ENCODE measurements around the gene IFITM1.
A peak's percentile ranks its signal among the peaks of the same experiment; 100 is the strongest.

IFITM1 gene

GRCh38 chr11:278001-278951 lies 35.6 kb upstream of the IFITM1 start, which contains the start of gene NLRP6:
Gene NLRP6, plus strand, starts transcription at chr11:278407. Its CDS starts 163 bp downstream, at chr11:278570.
- Histone ChIP-seq H3K4me1 (ENCODE audit: control insufficient read depth, insufficient read depth, low read length) (peaks cover 3% of the 10 kb centered on the region), H3K9ac (ENCODE audit: low read depth, low read length) (no peak within 1 kb of the TSS), H3K4me3 (ENCODE audit: low read depth, low read length) (peak within 1 kb of the TSS; percentile 39), H3K9me3 (ENCODE audit: control insufficient read depth, insufficient read depth, low read length) (no peaks in the 10 kb centered on the region), H3K36me3 (ENCODE audit: control insufficient read depth, insufficient read depth, low read length) (no peaks in the 10 kb centered on the region), H3K27me3 (ENCODE audit: control insufficient read depth, insufficient read depth, low read length) (peaks cover 51% of the 10 kb centered on the region)

GRCh38 chr11:279040-279965 lies 34.5 kb upstream of the IFITM1 start:
- no peaks in the 10 kb centered on the region for H3K9me3 ChIP-seq (ENCODE audit: control insufficient read depth, insufficient read depth, low read length)
- no peaks in the 10 kb centered on the region for H3K36me3 ChIP-seq (ENCODE audit: control insufficient read depth, insufficient read depth, low read length)
- peak overlapping the region; percentile 39 for H3K4me3 ChIP-seq (ENCODE audit: low read depth, low read length)
- peaks cover 51% of the 10 kb centered on the region for H3K27me3 ChIP-seq (ENCODE audit: control insufficient read depth, insufficient read depth, low read length)
- no peak overlapping the region for H3K9ac ChIP-seq (ENCODE audit: low read depth, low read length)
- H3K4me1 ChIP-seq (ENCODE audit: control insufficient read depth, insufficient read depth, low read length) = peaks cover 3% of the 10 kb centered on the region

- Histone ChIP-seq H3K36me3 (ENCODE audit: control insufficient read depth, insufficient read depth, low read length) (no peaks in the 10 kb centered on the region), H3K4me1 (ENCODE audit: control insufficient read depth, insufficient read depth, low read length) (peaks cover under 1% of the 10 kb centered on the region), H3K9ac (ENCODE audit: low read depth, low read length) (no peak overlapping the region), H3K4me3 (ENCODE audit: low read depth, low read length) (peak overlapping the region; percentile 39), H3K9me3 (ENCODE audit: control insufficient read depth, insufficient read depth, low read length) (no peaks in the 10 kb centered on the region), H3K27me3 (ENCODE audit: control insufficient read depth, insufficient read depth, low read length) (peaks cover 51% of the 10 kb centered on the region)
Measured at GRCh38 chr11:279966-280705, 33.7 kb upstream of the IFITM1 start.

GRCh38 chr11:280706-281485 lies 32.9 kb upstream of the IFITM1 start:
- Histone ChIP-seq H3K4me1 (ENCODE audit: control insufficient read depth, insufficient read depth, low read length) (no peaks in the 10 kb centered on the region), H3K36me3 (ENCODE audit: control insufficient read depth, insufficient read depth, low read length) (no peaks in the 10 kb centered on the region), H3K27me3 (ENCODE audit: control insufficient read depth, insufficient read depth, low read length) (peaks cover 51% of the 10 kb centered on the region), H3K4me3 (ENCODE audit: low read depth, low read length) (peak overlapping the region; percentile 13), H3K9me3 (ENCODE audit: control insufficient read depth, insufficient read depth, low read length) (no peaks in the 10 kb centered on the region), H3K9ac (ENCODE audit: low read depth, low read length) (no peak overlapping the region)

GRCh38 chr11:281486-282161 lies 32.2 kb upstream of the IFITM1 start:
- Histone ChIP-seq H3K4me1 (ENCODE audit: control insufficient read depth, insufficient read depth, low read length) (no peaks in the 10 kb centered on the region), H3K36me3 (ENCODE audit: control insufficient read depth, insufficient read depth, low read length) (no peaks in the 10 kb centered on the region), H3K27me3 (ENCODE audit: control insufficient read depth, insufficient read depth, low read length) (peaks cover 51% of the 10 kb centered on the region)

GRCh38 chr11:282171-282570 lies 31.7 kb upstream of the IFITM1 start:
- H3K9ac ChIP-seq (ENCODE audit: low read depth, low read length) = no peak overlapping the region
- no peak overlapping the region for H3K4me3 ChIP-seq (ENCODE audit: low read depth, low read length)
- H3K4me1 ChIP-seq (ENCODE audit: control insufficient read depth, insufficient read depth, low read length) = no peaks in the 10 kb centered on the region
- no peaks in the 10 kb centered on the region for H3K9me3 ChIP-seq (ENCODE audit: control insufficient read depth, insufficient read depth, low read length)
- H3K27me3 ChIP-seq (ENCODE audit: control insufficient read depth, insufficient read depth, low read length) = peaks cover 54% of the 10 kb centered on the region
- H3K36me3 ChIP-seq (ENCODE audit: control insufficient read depth, insufficient read depth, low read length) = no peaks in the 10 kb centered on the region

More at GRCh38 chr11:281486-282161, 32.2 kb upstream of the IFITM1 start:
- Histone ChIP-seq H3K9ac (ENCODE audit: low read depth, low read length) (no peak overlapping the region), H3K9me3 (ENCODE audit: control insufficient read depth, insufficient read depth, low read length) (no peaks in the 10 kb centered on the region), H3K4me3 (ENCODE audit: low read depth, low read length) (no peak overlapping the region)

GRCh38 chr11:282630-283360 lies 31.0 kb upstream of the IFITM1 start:
- H3K9me3 ChIP-seq (ENCODE audit: control insufficient read depth, insufficient read depth, low read length) = no peaks in the 10 kb centered on the region
- no peaks in the 10 kb centered on the region for H3K4me1 ChIP-seq (ENCODE audit: control insufficient read depth, insufficient read depth, low read length)
- H3K4me3 ChIP-seq (ENCODE audit: low read depth, low read length) = no peak overlapping the region
- peaks cover 57% of the 10 kb centered on the region for H3K27me3 ChIP-seq (ENCODE audit: control insufficient read depth, insufficient read depth, low read length)
- no peak overlapping the region for H3K9ac ChIP-seq (ENCODE audit: low read depth, low read length)
- no peaks in the 10 kb centered on the region for H3K36me3 ChIP-seq (ENCODE audit: control insufficient read depth, insufficient read depth, low read length)

GRCh38 chr11:283405-284104 lies 30.3 kb upstream of the IFITM1 start:
- no peaks in the 10 kb centered on the region for H3K9me3 ChIP-seq (ENCODE audit: control insufficient read depth, insufficient read depth, low read length)
- no peak overlapping the region for H3K9ac ChIP-seq (ENCODE audit: low read depth, low read length)
- H3K36me3 ChIP-seq (ENCODE audit: control insufficient read depth, insufficient read depth, low read length) = no peaks in the 10 kb centered on the region
- no peaks in the 10 kb centered on the region for H3K4me1 ChIP-seq (ENCODE audit: control insufficient read depth, insufficient read depth, low read length)
- H3K27me3 ChIP-seq (ENCODE audit: control insufficient read depth, insufficient read depth, low read length) = peaks cover 58% of the 10 kb centered on the region
- no peak overlapping the region for H3K4me3 ChIP-seq (ENCODE audit: low read depth, low read length)

- no peaks in the 10 kb centered on the region for H3K36me3 ChIP-seq (ENCODE audit: control insufficient read depth, insufficient read depth, low read length)
- no peaks in the 10 kb centered on the region for H3K4me1 ChIP-seq (ENCODE audit: control insufficient read depth, insufficient read depth, low read length)
- H3K27me3 ChIP-seq (ENCODE audit: control insufficient read depth, insufficient read depth, low read length) = peaks cover 52% of the 10 kb centered on the region
- no peak overlapping the region for H3K9ac ChIP-seq (ENCODE audit: low read depth, low read length)
- no peaks in the 10 kb centered on the region for H3K9me3 ChIP-seq (ENCODE audit: control insufficient read depth, insufficient read depth, low read length)
- H3K4me3 ChIP-seq (ENCODE audit: low read depth, low read length) = no peak overlapping the region
Measured at GRCh38 chr11:284105-285020, 29.5 kb upstream of the IFITM1 start.
